T-helper 2 cell (primary cell): ENCODE data around the gene FHIT.

Experiments
- DNase-seq, 5 experiments: peaks; one replicate each; pipeline versions ENCODE4 v3.0.0 to v3.0.0-alpha.2; 2012 to 2022

The FHIT gene

DNA sequence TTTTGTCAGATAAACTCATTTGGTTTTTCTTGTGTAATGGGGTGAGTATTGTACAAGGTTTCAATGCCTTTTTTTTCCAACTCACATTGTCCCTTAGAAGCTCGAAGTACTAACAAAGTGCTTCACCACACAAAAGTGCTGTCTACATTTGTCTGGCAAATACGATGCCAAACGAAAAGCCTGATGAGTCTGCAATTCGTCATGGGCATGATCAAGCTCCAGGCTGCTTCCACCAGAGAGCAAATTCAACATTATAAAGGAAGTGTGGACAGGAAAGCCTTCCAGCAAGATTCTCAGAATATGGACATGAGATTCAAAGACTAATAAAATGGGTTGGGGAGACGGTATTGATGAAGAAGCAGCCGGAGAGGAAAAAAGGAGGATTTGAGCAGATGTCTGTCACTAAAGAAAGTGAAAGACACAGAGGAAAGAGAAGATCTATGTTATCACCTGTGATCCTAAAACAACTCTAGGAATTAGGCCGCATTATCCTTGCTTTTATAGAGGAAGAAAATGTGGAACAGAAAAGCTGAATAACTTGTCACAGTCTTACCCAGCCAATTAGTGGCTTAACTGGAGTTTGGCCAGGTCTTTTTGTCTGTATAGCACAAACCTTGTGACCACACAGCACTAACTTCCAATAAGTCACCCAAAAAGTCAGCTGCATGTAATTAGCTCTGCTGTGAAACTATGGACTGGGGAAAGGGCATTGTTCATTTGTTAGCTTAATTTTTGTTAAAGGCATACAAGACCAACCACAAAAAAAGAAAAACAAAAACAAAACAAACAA lies 494.8 kb downstream of the FHIT start:
- DNase-seq, result no peak

DNA sequence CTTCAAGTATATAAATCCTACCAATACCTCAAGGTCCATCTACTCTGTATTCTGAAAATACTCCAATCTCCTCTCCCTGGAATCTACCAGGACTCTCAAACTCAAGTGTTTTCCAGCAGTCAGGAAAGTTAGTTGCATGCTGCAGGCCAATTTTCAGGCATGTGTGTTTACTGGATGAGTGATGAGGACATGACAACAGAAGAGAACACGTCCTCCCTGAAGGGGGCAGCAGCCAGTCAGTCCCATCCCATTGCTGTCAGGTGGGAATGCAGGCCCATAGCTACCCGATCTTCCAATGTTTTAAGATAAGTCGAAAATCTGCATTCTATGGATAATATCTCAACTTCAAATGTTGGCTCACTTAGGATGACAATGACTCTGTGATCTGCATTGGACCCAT lies 496.2 kb downstream of the FHIT start:
- DNase-seq, result no peak

DNA sequence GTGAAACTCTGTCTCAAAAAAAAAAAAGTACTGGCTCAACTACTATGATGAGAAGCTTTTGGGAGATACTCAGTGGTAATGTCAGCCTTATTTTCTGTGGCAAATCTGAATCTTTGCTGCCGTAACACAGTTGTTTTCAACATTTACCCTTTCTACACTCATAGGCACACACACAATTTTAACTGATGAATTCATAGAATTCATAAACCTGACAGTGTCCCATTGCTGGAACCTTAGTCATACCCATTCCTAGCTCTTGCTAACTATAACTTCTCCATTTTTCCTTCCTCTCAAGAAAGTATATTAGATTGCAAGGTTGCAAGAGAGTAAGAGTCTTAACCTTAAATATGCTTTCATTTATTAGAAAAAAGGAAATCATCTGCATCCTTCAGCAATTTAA lies 496.6 kb downstream of the FHIT start:
- no peak for DNase-seq

DNA sequence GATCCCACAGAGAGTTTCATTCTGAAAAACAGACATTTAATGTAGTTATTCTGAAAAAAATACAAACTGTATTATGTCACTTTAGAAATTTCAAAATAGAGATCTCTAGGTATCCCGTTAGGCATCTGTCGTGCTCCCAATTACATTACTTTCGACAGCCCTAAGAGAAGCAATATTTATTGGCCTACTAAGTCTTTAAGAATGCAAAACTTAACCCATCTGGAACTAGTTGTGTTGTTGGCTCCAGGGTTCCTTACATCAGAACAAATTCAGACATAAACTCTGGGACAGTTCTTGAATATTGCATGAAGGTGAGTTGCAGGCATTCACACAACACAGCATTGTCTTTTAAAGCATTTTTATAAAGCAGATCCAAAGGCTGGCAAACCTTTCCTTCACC lies 498.4 kb downstream of the FHIT start:
- DNase-seq, result no peak

DNA sequence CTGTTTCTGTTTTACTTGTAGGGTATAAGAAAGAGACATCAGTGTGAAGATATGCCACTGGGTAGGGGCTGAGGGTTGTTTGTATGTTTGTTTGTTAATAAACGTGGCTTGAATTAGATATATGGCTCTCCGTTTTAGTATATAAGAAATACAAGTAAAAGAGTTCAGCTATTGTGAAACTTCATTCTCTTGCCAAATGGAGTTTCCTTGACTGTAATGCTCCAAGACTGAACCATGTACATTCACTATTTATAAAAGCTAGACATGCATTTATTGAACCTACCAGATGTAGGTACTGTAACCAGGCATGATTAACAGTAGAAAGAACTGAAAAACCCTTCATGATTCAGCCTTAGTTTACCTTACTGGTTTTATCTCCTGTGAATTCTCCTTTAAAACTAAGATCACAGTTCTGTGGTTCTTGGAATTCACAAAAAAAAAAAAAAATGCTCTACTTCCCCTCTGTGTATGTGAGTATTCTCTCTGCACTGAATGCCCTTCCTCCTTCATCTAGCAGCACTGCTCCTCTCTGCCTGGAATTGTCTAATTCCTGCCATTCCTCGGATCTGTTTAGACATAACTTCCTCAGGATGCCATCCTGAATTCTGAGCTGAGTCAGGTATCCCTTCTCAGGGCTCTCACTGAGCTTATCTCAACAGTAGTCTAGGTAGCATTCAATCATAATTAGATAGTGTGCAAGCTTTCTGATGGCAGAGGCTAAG lies 504.4 kb downstream of the FHIT start:
- no peak for DNase-seq

DNA sequence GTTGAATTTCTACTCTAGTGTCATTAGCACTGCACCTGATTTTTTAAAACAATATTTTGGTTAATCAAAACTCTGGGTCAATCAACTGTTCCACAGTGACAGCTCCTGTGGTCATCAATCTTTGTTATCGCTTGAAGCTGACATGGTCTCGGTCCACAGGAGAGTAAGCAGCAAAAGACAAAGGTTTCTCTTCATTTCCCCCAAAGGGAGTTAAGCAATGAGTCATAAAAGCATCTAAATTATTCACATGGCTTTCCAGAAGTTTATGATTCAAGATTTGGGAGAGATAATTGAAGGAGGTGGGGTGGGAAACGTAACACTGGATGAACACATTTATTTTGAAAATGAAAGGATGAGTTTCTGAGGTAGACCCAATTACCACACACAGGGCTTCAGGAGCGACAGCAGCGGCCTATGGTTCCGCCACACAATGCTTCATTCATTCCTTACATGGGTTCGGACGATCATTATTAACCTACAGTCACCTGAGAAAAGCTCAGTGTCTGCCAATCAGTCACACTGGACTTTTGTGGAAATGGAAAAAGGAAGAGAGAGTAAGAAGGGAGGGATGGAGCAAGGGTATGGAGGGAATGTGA lies 505.1 kb downstream of the FHIT start:
- DNase-seq, result no peak

DNA sequence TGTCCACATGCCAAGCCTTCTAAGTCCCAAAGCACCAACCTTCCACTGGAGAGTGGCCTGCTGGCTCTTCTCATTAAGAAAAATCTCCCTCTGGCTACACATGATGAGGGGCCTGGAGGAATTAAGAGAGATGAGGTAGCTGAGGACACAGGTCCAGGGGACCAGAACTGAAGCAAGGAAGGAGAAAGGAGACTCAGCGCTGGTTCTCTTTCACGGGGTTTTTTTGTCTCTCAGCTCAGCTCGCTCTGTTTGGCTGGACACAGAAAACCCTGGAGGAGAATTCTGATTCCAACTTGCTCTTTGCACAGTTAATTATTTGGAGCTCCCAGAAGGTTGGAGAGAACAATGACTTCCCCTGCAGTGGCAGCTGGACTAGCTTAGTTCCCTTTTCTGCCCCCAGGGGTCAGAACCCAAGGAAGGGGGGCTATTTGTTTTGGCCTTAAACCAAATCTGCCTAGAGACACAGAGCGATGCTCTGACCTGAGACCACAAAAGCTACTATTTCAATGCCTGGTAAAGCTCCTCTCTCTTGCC lies 507.6 kb downstream of the FHIT start:
- DNase-seq, result no peak

DNA sequence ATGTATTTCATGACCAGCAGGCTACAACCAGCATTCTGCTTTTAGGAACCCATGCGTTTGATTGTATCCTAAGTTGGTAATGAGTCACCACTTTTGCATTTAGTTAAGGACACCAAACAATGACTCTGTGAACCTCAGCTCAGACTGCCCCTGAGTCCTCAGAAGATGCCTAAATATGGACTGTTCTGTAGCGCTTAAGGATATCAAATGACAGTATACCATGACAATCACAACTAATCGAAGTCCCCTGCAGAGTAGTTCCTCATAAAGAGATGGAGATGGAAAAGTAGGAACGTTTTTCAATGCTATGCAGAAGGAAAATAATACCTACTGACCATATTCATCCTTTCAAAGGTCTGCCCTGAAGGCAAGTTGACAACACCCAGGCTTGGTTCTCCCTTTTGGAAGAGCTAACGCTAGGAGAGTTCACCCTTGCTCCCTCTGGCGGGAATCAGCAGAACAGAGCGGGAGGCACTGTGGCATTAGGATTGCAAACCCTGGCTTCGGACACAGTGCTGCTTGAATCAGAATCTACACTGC lies 508.6 kb downstream of the FHIT start:
- no peak for DNase-seq

DNA sequence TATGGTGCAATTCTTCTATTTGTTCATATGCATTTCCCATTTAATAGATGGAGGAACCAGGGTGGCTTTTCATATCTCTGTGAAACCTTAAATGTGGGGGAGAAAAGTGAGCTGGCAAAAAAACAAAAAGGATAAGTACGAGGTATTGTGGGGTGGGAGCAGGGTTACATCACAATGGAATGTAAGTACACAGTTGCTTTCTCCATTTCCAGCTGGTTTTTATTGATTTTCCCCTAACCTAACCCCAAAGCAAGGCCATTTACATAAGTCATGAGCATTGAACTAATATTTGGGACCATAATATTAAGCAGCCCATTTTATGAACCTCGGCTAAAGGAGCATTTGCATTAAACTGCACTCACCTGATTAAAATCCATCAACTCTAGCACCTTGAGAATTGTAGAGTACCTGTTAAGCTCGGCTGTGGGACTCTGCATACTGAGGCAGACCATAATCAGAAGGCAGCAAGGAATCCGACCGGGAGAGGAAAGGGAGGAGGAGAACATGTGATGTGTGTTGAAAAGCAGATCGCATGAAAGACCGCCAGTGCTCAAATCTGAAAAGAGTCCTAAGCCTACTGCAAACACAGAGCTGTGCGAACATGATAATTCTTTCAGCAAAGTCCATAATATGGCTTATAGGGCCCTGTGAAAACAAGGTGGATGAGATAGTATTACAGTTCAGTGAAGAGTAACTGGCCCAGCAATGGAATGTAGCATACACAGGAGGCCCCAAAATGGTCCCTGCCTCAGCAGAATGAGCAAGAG lies 513.4 kb downstream of the FHIT start:
- no peak for DNase-seq

DNA sequence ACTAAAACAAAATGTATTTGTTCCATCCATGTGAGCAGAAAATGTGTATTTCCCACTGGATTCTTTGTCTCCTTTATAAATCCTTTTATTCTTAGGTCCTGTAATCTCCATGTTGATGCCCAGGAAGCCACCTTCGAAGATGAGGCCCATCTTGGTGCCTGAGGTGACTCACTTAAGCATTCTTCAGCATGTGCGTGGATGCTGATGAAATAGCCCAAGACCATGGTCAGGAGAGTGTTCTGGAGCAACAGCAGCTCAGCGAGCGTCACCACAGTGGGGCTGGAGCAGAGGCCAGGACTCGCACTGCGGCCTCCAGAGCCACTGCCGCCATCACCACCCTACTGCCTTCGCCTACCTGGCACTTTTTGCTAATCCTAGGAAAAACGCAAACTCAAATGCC lies 520.9 kb downstream of the FHIT start:
- DNase-seq, result no peak

DNA sequence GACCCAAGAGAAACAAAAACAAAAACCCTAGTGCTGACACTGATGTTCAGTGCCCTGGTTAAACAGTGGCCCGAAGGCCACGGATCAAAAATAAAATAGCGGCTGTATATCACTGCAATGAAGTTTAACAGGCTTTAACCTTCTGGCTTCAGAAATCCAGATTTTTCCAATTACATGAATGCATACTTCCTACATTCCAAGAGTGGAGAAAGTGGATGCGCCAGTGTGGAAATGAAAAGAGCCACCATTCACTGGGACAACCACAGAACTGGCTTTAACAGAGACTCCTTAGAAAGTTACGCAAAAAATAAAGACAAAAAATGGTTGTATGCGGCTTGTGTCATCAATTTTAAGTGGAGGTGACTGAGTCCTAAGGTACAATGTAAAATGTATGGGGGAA lies 522.2 kb downstream of the FHIT start:
- DNase-seq, result no peak

DNA sequence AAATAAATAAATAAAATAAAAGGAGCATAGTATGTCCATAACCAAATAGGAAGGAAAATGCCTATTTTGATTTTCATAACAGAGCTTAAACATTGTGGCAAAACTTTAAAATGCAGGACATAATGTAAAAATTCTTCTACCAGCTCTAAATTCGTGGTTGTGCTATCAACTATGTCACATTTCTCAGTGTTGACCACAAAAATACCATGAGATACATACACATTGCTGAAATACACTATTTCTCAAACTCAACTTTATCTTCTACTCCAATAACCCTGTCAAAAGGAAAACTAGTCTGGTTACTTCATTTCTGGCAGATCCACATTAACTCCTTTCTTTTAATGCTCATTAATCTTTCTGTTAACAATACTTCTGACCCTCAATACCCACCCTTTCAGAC lies 523.2 kb downstream of the FHIT start:
- no peak for DNase-seq

DNA sequence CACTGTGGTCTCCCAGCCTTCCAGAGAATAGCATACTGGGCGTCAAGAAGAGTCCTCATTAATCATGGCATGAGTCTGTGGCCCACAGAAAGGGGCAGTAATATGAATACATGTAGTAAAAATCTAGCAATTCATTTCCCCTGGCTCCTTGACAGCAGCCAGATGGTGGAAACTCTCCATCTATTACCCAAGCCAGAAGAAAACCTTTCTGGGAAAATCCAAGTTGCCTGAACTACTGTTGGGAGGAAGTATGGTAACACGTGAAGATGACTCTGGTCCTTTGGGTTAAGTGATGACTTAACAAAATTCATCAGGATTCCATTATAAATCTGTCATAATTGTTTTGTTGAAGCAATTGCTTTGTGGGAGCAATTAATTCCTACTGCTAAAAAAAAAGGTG lies 530.5 kb downstream of the FHIT start:
- no peak for DNase-seq

DNA sequence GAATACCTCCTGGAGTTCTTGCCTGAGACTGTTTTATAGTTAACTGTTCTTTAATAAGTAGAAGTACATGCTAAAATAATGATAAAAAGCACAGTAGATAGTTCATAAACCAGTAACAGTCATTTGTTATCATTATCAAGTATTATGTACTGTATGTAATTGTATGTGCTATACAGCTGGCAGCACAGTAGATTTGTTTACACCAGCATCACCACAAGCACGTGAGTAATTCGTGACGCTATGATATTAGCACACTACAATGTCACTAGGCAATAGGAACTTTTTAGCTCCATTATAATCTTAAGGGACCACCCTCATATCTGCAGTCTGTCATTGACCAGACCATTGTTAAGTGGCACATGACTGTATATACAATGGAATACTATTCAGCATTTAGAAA lies 534.7 kb downstream of the FHIT start:
- no peak for DNase-seq

DNA sequence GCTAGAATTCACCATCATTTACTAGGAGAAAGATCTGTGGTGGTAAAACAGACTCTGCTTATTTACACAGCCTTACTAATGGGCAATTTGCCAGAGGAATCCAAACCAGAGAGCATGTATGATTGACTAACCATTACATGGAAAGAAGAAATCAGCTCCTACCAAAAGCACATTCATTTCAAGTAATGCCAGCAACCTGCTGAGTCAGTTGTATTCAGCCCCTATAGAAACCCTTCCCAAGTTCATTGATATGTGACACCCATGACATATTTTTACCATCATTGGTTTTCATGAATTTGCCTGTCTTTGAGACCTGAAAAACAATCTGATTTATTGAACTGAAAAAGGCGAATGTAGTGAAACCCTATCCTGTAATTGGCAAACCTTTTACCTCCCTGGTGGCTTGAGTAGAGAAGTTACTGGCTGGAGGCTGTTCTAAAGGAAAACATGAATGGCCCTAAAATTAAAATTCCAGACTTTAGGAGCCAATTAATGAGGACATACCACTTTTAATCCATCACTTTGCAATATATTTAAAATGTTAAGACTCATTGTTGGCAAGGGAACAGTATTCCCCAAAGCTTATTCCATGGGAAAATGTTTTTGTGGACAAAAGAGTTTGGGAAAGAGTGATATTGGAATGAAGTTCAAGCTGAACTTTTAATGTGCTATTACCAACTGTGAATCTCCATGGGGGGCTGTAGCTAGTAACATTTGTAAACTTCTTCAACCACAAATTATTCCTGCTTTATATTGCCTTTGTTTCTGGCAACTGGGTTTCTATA lies 542.9 kb downstream of the FHIT start:
- no peak for DNase-seq

DNA sequence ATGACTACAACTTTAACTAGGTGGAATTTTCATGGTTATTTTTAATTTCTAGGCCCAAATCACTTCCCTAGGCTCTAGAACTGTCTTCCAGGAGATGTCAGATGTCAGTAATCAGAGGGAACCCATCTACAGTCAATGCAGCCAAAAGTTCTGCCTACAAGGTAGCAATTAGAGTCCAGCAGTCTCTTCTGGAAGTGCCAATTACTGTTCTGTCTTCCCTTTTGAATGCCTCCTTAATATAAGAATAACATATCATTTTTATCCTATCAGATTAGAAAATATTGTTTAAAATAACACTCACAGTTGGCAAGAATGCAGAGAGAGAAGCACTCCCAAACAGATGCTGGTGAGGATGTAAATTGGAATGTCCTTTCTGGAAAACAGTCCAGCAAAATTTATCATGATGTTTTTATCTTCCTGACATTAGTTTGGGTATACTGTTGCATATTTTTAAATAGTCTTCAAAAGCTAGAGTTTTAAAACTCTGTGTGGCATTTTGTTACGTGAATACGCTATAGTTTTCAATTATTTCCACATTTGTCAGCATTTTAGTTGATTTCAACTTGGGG lies 543.7 kb downstream of the FHIT start:
- DNase-seq, result no peak

DNA sequence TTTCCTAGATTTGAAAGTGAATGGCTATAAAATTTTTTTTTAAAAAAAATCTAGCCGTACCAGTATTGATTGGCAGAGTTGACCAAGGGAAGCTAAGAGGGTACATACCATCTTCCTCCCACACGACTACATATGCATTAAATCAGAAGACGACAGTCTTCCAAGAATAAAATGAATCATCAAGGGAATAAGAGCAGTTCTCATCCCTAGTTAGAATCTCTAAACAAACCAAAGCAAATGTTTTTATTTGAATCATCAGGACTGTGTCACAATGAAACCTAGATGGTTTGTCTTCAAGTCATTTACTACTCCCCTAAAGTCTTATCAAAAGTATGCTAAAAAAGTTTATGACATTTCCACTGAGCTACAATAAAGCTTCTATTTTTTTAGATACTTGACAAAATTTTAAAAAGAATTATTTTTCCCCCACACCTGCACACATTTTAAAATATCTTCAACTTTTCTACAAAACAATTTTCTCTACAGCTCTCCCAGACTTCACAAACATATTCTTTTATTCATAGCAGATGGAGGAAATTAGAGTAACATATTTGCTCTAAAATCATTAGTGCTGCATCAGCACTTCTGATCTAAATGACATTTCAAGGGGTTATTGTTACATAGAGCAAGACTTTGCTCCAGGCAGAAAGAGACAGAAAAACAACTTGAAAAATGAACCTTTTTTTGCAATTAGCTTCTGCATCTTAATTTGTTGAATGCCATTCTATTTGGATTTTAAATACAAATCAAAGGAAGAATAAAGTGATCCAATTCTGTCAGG lies 547.1 kb downstream of the FHIT start:
- DNase-seq, result no peak

DNA sequence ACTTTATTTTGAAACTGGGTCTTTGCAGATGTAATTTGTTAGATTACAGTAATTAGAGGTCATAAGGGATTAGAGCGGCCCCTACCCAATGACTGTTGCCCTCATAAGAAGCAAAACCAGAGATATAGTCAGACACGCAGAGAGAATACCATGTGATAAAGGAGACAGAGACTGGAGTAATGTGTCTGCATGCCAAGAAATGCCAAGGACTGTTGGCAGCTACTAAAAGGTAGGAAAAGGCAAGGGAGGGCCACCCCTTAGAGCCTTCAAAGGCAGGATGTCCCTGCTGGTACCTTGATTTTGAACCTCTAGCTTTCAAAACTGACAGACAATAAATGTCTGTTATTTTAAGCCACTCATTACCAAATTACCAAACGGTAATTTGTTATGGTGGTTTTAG lies 548.2 kb downstream of the FHIT start:
- no peak for DNase-seq

DNA sequence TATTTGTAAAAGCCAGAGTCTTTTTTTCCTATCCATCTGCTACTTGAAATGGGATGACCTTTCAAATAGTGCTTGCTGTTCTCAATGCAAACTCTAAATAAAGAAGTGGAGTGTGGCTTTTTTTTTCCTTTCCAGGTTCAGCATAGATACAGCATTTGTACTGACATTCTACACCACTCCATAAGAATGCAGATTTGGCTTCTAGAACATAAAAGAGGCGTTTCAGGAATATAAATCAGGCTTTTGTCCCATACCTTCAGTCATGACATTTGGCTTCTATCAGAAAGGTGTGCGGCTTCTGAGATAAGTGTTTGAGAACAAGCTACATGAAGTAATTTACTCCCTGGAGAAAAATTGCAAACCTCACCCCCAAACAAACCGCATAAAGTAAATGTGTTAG lies 553.1 kb downstream of the FHIT start:
- DNase-seq, result no peak

DNA sequence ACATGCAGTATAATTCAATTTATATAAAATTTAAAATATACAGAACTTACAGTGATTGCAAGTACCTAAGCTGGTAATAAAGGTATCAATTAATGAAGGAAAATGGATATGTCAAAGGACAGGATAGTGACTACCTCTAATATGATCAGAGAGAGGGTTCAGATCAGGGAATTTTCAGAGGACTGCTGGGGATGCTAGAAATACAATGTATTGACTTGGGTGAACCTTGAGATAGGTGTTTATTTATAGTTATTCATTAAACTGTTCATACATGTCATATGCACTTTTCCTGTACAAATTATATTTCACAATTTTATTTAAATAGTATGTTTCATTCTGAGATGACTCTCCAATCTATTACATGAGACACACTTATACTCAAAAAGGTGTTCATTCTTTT lies 554.1 kb downstream of the FHIT start:
- no peak for DNase-seq
